Activated CD8-positive, alpha-beta T cell treated with anti-CD3 and anti-CD28 coated beads for 36 hours (primary cell): ENCODE results near the gene SLC19A3. TPM values are rescaled to one million over a fixed set of nuclear protein-coding genes. Genes with fewer than 3 reads are reported as not detected.

Source experiments
- ATAC-seq: fragments of 200-7000 bp; cut with Tn5 transposase; one replicate; pipeline ENCODE4 v1.10.0; 2021; ENCODE audit warnings: mild to moderate bottlenecking, moderate library complexity
- CTCF ChIA-PET: fragments of 350-600 bp; sonication (Branson Sonifier 250); formaldehyde crosslinking; loops from one replicate; lab custom pipeline; 2021; ENCODE audit warnings: antibody characterized with exemption; lab: Charles Lee
- POLR2A ChIA-PET: fragments of 350-600 bp; sonication (Branson Sonifier 250); formaldehyde crosslinking; loops from one replicate; lab custom pipeline; 2021; ENCODE audit warnings: antibody characterized with exemption; lab: Charles Lee
- DNase-seq: peaks from one replicate; pipeline ENCODE4 v3.0.0-alpha.2; 2020
- H3K27ac Mint-ChIP-seq: one replicate; pipeline ENCODE4 v1.8.0; 2021; ENCODE audit warnings: mild to moderate bottlenecking, mixed read lengths
- H3K27me3 Mint-ChIP-seq: one replicate; pipeline ENCODE4 v1.8.0; 2021; ENCODE audit warnings: mixed read lengths
- H3K36me3 Mint-ChIP-seq: one replicate; pipeline ENCODE4 v1.8.0; 2021; ENCODE audit warnings: low read depth, mixed read lengths
- H3K4me1 Mint-ChIP-seq: one replicate; pipeline ENCODE4 v1.8.0; 2021; ENCODE audit warnings: low read depth, mixed read lengths
- H3K4me3 Mint-ChIP-seq: one replicate; pipeline ENCODE4 v1.8.0; 2021; ENCODE audit warnings: mild to moderate bottlenecking, moderate library complexity, mixed read lengths
- H3K9me3 Mint-ChIP-seq: one replicate; pipeline ENCODE4 v1.8.0; 2021; ENCODE audit warnings: mixed read lengths
- CTCF ChIP-seq: fragments of 200-600 bp; IDR thresholded peaks from one replicate; pipeline ENCODE4 v1.8.0; 2022; ENCODE audit warnings: antibody characterized with exemption, mild to moderate bottlenecking
- intact Hi-C: fragments of 100-400 bp; cut with micrococcal nuclease; formaldehyde crosslinking; loops from one replicate; pipeline ENCODE4 v1.10.0; 2022
- total RNA-seq, 2 experiments: library from RNA; stranded (reverse); gene quantifications; one replicate each; pipeline ENCODE4 v1.2.3, GENCODE V29; 2021

The SLC19A3 gene
- total RNA-seq, 2 experiments from 2014 or later: not detected

GRCh38 chr2:227703961-227704360 lies 13.9 kb downstream of the SLC19A3 start:
- Mint-ChIP-seq H3K36me3 (no peaks in the 10 kb centered on the region), H3K27me3 (peaks cover 10% of the 10 kb centered on the region), H3K27ac (no peak overlapping the region), H3K4me3 (no peak overlapping the region), H3K4me1 (no peaks in the 10 kb centered on the region), H3K9me3 (no peaks in the 10 kb centered on the region)
- POLR2A ChIA-PET: no interaction called here
- intact Hi-C loops: no loop called here
- no peak for DNase-seq
- TF ChIP-seq CTCF: no peak
- CTCF ChIA-PET: no interaction called here
- ATAC-seq: no peak

DNA sequence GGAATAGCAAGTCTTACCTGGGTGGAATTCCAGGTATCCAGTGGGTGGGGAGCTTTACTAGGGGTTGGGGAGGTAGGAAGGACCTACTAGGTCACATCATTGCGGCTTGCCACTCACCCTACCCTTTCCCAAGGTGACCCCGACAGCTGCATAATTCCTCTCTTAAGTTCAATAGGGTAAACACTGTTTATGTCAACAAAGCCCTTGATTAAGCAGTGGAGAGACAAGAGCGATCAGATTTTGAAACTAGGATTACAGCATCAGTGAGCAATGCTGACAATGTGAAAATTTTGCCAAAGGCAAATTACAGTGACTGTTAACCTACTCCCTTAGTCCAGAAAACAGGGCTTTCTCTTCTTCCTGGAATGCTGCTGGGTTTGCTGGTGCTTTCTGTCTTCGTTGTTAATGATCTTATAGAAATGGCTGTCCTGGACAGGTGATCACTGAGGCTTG lies 14.5 kb downstream of the SLC19A3 start:
- DNase-seq (no peak), ATAC-seq (no peak)
- Mint-ChIP-seq H3K27ac (no peak overlapping the region), H3K9me3 (no peaks in the 10 kb centered on the region), H3K36me3 (no peaks in the 10 kb centered on the region), H3K27me3 (peaks cover 10% of the 10 kb centered on the region), H3K4me3 (no peak overlapping the region), H3K4me1 (no peaks in the 10 kb centered on the region)
- POLR2A ChIA-PET: no interaction called here
- intact Hi-C loops: no loop called here
- CTCF ChIA-PET: no interaction called here
- no peak for TF ChIP-seq CTCF

DNA sequence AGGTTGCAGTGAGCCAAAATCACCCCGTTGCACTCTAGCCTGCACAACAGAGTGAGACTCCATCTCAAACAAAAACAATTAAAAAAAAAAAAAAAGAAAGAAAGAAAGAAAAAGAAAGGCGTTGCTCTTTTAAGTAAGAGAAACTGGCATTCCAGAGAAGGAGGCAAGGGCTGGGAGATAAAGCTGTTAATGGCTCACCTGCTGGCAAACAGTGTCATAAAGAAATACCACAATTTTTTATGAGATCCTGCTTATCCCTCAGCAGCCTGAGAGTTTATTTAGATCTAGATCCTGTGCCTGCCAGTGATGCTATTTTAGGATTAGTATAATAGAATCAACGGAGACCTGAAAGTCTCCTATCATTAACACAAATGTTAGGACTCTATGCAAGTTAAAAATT lies 16.3 kb downstream of the SLC19A3 start:
- Mint-ChIP-seq H3K4me1 (no peaks in the 10 kb centered on the region), H3K4me3 (no peak overlapping the region), H3K36me3 (no peaks in the 10 kb centered on the region), H3K27me3 (peaks cover 10% of the 10 kb centered on the region), H3K9me3 (no peaks in the 10 kb centered on the region), H3K27ac (no peak overlapping the region)
- ATAC-seq (no peak), DNase-seq (no peak)
- ChIA-PET POLR2A (no interaction called here), CTCF (no interaction called here)
- TF ChIP-seq CTCF: no peak
- intact Hi-C loops: no loop called here

- H3K9me3 Mint-ChIP-seq: no peaks in the 10 kb centered on the region
Observed at GRCh38 chr2:227696990-227697679, 20.7 kb downstream of the SLC19A3 start.

More at GRCh38 chr2:227696990-227697679, 20.7 kb downstream of the SLC19A3 start:
- H3K27ac Mint-ChIP-seq: no peak overlapping the region
- intact Hi-C loops: no loop called here
- H3K4me1 Mint-ChIP-seq: no peaks in the 10 kb centered on the region
- ChIA-PET POLR2A (no interaction called here), CTCF (interaction anchor here (1.2 kb wide), 2 partner anchors 39 to 69 kb away, joined by 4 read pairs; no protein-coding TSS in a partner anchor)
- no peak for TF ChIP-seq CTCF
- ATAC-seq: no peak
- no peaks in the 10 kb centered on the region for H3K36me3 Mint-ChIP-seq
- no peak for DNase-seq
- H3K27me3 Mint-ChIP-seq: peaks cover 3% of the 10 kb centered on the region
- no peak overlapping the region for H3K4me3 Mint-ChIP-seq
